Liver (tissue), 9 donors: ENCODE data around the gene RSPH6A. TPM values are rescaled to one million over a fixed set of nuclear protein-coding genes. Genes with fewer than 3 reads are reported as not detected.

Experiments
- DNase-seq: peaks from one replicate; pipeline ENCODE4 v3.0.0-alpha.2; 2017; ENCODE audit warnings: low spot score
- H3K27ac ChIP-seq, 2 donors: one replicate each; pipeline ENCODE4 v1.7.0; 2013; ENCODE audit warnings: inconsistent platforms in 2 of 2, low read length in 2 of 2, control low read depth in 1 of 2, low read depth in 1 of 2, mild to moderate bottlenecking in 1 of 2
- H3K27me3 ChIP-seq, 4 donors: one replicate each; pipeline versions ENCODE4 v1.6.1 to v1.7.0; 2013; ENCODE audit warnings: low read length in 3 of 4, inconsistent platforms in 1 of 4, mild to moderate bottlenecking in 1 of 4, moderate library complexity in 1 of 4; ENCODE audit not compliant: control insufficient read depth in 4 of 4, insufficient read depth in 4 of 4
- H3K36me3 ChIP-seq, 4 donors: one replicate each; pipeline versions ENCODE4 v1.6.1 to v1.7.0; 2013; ENCODE audit warnings: low read length in 3 of 4, mild to moderate bottlenecking in 3 of 4, low read depth in 1 of 4, moderate library complexity in 1 of 4; ENCODE audit not compliant: control insufficient read depth in 4 of 4, insufficient read depth in 3 of 4
- H3K4me1 ChIP-seq, 4 donors: one replicate each; pipeline versions ENCODE4 v1.6.1 to v1.7.0; 2013; ENCODE audit warnings: low read length in 3 of 4, mild to moderate bottlenecking in 3 of 4, moderate library complexity in 1 of 4; ENCODE audit not compliant: control insufficient read depth in 4 of 4, insufficient read depth in 4 of 4
- H3K4me3 ChIP-seq, 3 donors: one replicate each; pipeline versions ENCODE4 v1.6.1 to v1.7.0; 2013; ENCODE audit warnings: low read length in 3 of 3, control low read depth in 1 of 3, low read depth in 1 of 3, mild to moderate bottlenecking in 1 of 3
- H3K9ac ChIP-seq, 2 donors: one replicate each; pipeline ENCODE4 v1.7.0; 2013; ENCODE audit warnings: low read length in 2 of 2, mild to moderate bottlenecking in 2 of 2, moderate library complexity in 2 of 2, control low read depth in 1 of 2, low read depth in 1 of 2
- H3K9me3 ChIP-seq, 4 donors: one replicate each; pipeline versions ENCODE4 v1.6.1 to v1.7.0; 2013; ENCODE audit warnings: low read length in 3 of 4; ENCODE audit not compliant: control insufficient read depth in 4 of 4
- EGR1 ChIP-seq, 2 donors: IDR thresholded peaks; 2 replicates each; pipeline ENCODE4 v1.6.1; 2016 to 2018; ENCODE audit warnings: antibody characterized with exemption in 2 of 2, low read depth in 2 of 2
- FOXA2 ChIP-seq: IDR thresholded peaks from 2 replicates; pipeline ENCODE4 v1.6.1; 2016; ENCODE audit warnings: antibody characterized with exemption
- GABPA ChIP-seq, 2 donors: IDR thresholded peaks in 1 of 2; conservative IDR thresholded peaks in 1 of 2; 2 replicates each; pipeline ENCODE4 v1.6.1; 2016; ENCODE audit warnings: antibody characterized with exemption in 2 of 2, mild to moderate bottlenecking in 1 of 2, moderate library complexity in 1 of 2
- HNF4A ChIP-seq, 2 donors: conservative IDR thresholded peaks; 2 replicates each; pipeline ENCODE4 v1.6.1; 2016; ENCODE audit warnings: antibody characterized with exemption in 2 of 2, mild to moderate bottlenecking in 2 of 2
- HNF4G ChIP-seq: IDR thresholded peaks from 2 replicates; pipeline ENCODE4 v1.6.1; 2016; ENCODE audit warnings: antibody characterized with exemption
- JUND ChIP-seq, 2 donors: IDR thresholded peaks; 2 replicates each; pipeline ENCODE4 v1.6.1; 2016; ENCODE audit warnings: antibody characterized with exemption in 2 of 2
- NR2F2 ChIP-seq: IDR thresholded peaks from 2 replicates; pipeline ENCODE4 v1.6.1; 2016; ENCODE audit warnings: antibody characterized with exemption
- RAD21 ChIP-seq, 2 donors: IDR thresholded peaks; 2 replicates each; pipeline ENCODE4 v1.6.1; 2016; ENCODE audit warnings: antibody characterized with exemption in 2 of 2, mild to moderate bottlenecking in 2 of 2
- SP1 ChIP-seq: IDR thresholded peaks from 2 replicates; pipeline ENCODE4 v1.6.1; 2018; ENCODE audit warnings: antibody characterized with exemption, mild to moderate bottlenecking
- TAF1 ChIP-seq: conservative IDR thresholded peaks from 2 replicates; pipeline ENCODE4 v1.6.1; 2016; ENCODE audit warnings: antibody characterized with exemption, mild to moderate bottlenecking
- YY1 ChIP-seq: IDR thresholded peaks from 2 replicates; pipeline ENCODE4 v1.6.1; 2016; ENCODE audit warnings: antibody characterized with exemption, mild to moderate bottlenecking
- WGBS: extraction: QIAGEN DNeasy Blood & Tissue Kit; methylation state at CpG from one replicate; pipeline ENCODE4 v1.1.7; 2013; 5-methylcytosine and 5-hydroxymethylcytosine counted together
- polyA plus RNA-seq, 2 donors: library from polyadenylated mRNA; stranded (reverse) in 1 of 2; unstranded in 1 of 2; fragments of 200-250 nt in 1 of 2; fragments of >200 nt in 1 of 2; fragmentation: Nextera tagmentation in 1 of 2; extraction: Ambion mirVana in 1 of 2; gene quantifications; one replicate each; pipeline versions ENCODE4 v1.2.1 to v1.2.3, GENCODE V29; 2013 to 2015
- total RNA-seq, 2 donors: library from RNA; depleted of rRNA; stranded (reverse); fragments of >200 nt; gene quantifications; one replicate each; pipeline ENCODE4 v1.2.3, GENCODE V29; 2014
- TF ChIP-seq, protein P1 (sequence below): IDR thresholded peaks from 2 replicates; pipeline ENCODE4 v1.6.1; 2016; ENCODE audit warnings: antibody characterized with exemption
- TF ChIP-seq, protein P2 (sequence below): IDR thresholded peaks from 2 replicates; pipeline ENCODE4 v1.6.1; 2016; ENCODE audit warnings: antibody characterized with exemption
- TF ChIP-seq, protein P3 (sequence below): IDR thresholded peaks from 2 replicates; pipeline ENCODE4 v1.6.1; 2016; ENCODE audit warnings: antibody characterized with exemption
- TF ChIP-seq, protein P4 (sequence below): fragments of 150-350 bp; IDR thresholded peaks from 2 replicates; pipeline ENCODE4 v1.5.1; 2017; ENCODE audit warnings: improper control_type of control experiment, low read depth, low read length; ENCODE audit not compliant: missing input control
- TF ChIP-seq, protein P5 (sequence below): IDR thresholded peaks from 2 replicates; pipeline ENCODE4 v1.6.1; 2016; ENCODE audit warnings: antibody characterized with exemption, mild to moderate bottlenecking
- donor health status: healthy.
- donor health status: healthy.
- donor health status: healthy.
- donor health status: healthy.
- donor health status: healthy.

The RSPH6A gene
- total and polyA plus RNA-seq, 4 donors = 0.08 TPM; not detected in 3

DNA sequence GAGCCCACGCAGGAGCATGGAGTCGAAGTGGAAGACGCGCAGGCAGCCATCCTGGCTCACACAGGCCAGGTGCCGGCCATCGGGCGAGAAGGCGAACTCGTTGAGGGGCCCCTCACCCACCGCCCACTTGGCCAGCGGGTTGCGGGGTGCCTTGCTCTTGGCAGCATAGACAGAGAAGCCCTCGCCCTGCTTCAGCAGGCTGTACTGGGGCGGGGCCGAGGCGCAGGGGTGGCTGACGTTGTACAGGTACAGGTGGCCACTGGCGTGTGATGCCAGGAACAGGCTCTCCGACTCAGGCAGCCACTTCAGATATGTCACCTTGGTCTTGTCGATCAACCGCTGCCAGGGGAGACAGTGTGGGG lies 28.6 kb downstream of the RSPH6A start:
- Histone ChIP-seq H3K9ac (no peak overlapping the region), H3K27me3 (no peaks in the 10 kb centered on the region), H3K36me3 (peaks cover 0 to 29% (median 7%) of the 10 kb centered on the region in 4 donors), H3K4me3 (no peak overlapping the region), H3K9me3 (no peaks in the 10 kb centered on the region), H3K4me1 (peaks cover 3 to 6% (median 5%) of the 10 kb centered on the region in 4 donors), H3K27ac (no peak overlapping the region)
- DNase-seq = no peak
- 97% methylated on average over 21 of the region's 21 CpGs for WGBS
- TF ChIP-seq SP1 (no peak), JUND (IDR thresholded peaks at IDR 0.05) (no peak)
- TF ChIP-seq, protein P1, sequence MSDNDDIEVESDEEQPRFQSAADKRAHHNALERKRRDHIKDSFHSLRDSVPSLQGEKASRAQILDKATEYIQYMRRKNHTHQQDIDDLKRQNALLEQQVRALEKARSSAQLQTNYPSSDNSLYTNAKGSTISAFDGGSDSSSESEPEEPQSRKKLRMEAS = no peak

DNA sequence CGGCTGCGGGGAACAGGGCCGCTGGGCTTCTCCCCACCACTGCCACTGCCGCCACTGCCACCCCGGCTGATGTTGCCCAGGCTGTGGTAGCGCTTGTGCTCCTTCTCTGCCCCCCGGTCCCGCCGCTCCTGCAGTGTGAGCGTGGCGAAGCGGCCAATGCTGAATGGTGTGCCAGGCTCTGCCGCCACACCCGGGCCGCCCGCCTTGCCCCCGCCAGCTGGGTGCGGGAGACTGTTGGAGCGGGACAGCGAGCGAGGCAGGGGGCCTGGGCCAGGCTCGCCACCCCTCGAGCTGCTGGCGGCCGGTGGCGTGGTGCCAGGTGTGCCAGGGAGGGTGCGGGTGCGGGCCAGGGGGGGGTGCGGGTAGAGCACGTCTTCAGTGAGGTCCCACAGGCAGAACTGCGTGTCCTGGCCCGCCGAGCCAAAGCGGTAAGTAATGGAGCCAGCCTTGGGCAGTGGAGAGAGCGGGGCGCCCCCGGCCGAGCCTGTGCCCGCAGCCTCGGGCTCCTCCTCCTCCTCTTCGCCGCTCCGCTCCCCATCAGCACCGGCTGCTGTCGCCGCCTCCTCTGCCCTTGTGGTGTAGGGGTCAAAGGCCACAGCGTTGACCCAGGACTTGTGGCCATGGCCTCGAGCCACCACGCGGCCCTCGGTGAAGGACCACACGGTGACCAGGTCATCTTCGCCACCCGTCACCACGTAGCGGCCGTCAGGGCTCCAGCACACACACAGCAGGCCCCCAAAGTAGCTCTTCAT lies 29.2 kb downstream of the RSPH6A start:
- H3K4me3 ChIP-seq = no peak overlapping the region
- 95% methylated on average over 57 of the region's 57 CpGs for WGBS
- H3K36me3 ChIP-seq = peaks cover 0 to 29% (median 7%) of the 10 kb centered on the region in 4 donors
- TF ChIP-seq JUND (IDR thresholded peaks at IDR 0.05) (no peak), HNF4G (no peak), GABPA (IDR thresholded peaks at IDR 0.05 in 1 of 2, conservative IDR thresholded peaks at IDR 0.05 in 1 of 2) (no peak), RAD21 (IDR thresholded peaks at IDR 0.05) (no peak), HNF4A (conservative IDR thresholded peaks at IDR 0.05) (no peak)
- TF ChIP-seq, protein P2, sequence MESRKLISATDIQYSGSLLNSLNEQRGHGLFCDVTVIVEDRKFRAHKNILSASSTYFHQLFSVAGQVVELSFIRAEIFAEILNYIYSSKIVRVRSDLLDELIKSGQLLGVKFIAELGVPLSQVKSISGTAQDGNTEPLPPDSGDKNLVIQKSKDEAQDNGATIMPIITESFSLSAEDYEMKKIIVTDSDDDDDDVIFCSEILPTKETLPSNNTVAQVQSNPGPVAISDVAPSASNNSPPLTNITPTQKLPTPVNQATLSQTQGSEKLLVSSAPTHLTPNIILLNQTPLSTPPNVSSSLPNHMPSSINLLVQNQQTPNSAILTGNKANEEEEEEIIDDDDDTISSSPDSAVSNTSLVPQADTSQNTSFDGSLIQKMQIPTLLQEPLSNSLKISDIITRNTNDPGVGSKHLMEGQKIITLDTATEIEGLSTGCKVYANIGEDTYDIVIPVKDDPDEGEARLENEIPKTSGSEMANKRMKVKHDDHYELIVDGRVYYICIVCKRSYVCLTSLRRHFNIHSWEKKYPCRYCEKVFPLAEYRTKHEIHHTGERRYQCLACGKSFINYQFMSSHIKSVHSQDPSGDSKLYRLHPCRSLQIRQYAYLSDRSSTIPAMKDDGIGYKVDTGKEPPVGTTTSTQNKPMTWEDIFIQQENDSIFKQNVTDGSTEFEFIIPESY = no peak
- H3K9ac ChIP-seq = no peak overlapping the region
- no peak for DNase-seq
- peaks cover 0 to 4% (median 2%) of the 10 kb centered on the region in 4 donors for H3K4me1 ChIP-seq
- no peak overlapping the region for H3K27ac ChIP-seq
- no peaks in the 10 kb centered on the region for H3K9me3 ChIP-seq
- H3K27me3 ChIP-seq = no peaks in the 10 kb centered on the region

DNA sequence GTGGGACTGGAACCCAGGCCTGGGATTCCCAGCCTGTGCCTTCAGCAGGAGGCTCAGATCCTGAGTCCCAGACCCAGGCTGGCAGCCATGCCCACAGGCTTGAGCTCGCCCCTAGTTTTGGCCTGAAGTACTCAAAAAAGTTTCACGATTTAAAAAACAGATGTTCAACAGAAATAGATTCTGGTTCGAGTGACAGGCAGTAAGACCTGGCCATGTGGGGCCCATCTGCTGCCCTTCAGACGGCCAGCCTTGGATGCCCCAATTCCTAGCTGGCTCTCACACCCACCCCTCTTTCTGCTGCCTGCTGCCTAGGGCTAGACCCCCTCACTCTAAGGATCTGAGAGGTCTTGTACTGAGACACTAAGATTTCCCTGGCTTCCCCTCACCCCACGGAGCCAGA lies 30.0 kb downstream of the RSPH6A start:
- Histone ChIP-seq H3K4me3 (no peak overlapping the region), H3K27ac (no peak overlapping the region), H3K4me1 (peaks cover 0 to 4% (median 2%) of the 10 kb centered on the region in 4 donors), H3K9me3 (no peaks in the 10 kb centered on the region), H3K9ac (no peak overlapping the region), H3K27me3 (no peaks in the 10 kb centered on the region), H3K36me3 (peaks cover 0 to 29% (median 7%) of the 10 kb centered on the region in 4 donors)
- 88% methylated on average over 5 of the region's 5 CpGs for WGBS
- DNase-seq = no peak
- no peak for TF ChIP-seq TAF1
- TF ChIP-seq, protein P3, sequence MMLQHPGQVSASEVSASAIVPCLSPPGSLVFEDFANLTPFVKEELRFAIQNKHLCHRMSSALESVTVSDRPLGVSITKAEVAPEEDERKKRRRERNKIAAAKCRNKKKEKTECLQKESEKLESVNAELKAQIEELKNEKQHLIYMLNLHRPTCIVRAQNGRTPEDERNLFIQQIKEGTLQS = no peak
- TF ChIP-seq RAD21 (IDR thresholded peaks at IDR 0.05) = no peak
- TF ChIP-seq HNF4G = no peak
- TF ChIP-seq, protein P4, sequence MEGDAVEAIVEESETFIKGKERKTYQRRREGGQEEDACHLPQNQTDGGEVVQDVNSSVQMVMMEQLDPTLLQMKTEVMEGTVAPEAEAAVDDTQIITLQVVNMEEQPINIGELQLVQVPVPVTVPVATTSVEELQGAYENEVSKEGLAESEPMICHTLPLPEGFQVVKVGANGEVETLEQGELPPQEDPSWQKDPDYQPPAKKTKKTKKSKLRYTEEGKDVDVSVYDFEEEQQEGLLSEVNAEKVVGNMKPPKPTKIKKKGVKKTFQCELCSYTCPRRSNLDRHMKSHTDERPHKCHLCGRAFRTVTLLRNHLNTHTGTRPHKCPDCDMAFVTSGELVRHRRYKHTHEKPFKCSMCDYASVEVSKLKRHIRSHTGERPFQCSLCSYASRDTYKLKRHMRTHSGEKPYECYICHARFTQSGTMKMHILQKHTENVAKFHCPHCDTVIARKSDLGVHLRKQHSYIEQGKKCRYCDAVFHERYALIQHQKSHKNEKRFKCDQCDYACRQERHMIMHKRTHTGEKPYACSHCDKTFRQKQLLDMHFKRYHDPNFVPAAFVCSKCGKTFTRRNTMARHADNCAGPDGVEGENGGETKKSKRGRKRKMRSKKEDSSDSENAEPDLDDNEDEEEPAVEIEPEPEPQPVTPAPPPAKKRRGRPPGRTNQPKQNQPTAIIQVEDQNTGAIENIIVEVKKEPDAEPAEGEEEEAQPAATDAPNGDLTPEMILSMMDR = no peak
- no peak for TF ChIP-seq JUND (IDR thresholded peaks at IDR 0.05)
- no peak for TF ChIP-seq NR2F2
- no peak for TF ChIP-seq SP1
- TF ChIP-seq, protein P1 = no peak
- TF ChIP-seq HNF4A (conservative IDR thresholded peaks at IDR 0.05) = no peak
- no peak for TF ChIP-seq FOXA2
- TF ChIP-seq, protein P5, sequence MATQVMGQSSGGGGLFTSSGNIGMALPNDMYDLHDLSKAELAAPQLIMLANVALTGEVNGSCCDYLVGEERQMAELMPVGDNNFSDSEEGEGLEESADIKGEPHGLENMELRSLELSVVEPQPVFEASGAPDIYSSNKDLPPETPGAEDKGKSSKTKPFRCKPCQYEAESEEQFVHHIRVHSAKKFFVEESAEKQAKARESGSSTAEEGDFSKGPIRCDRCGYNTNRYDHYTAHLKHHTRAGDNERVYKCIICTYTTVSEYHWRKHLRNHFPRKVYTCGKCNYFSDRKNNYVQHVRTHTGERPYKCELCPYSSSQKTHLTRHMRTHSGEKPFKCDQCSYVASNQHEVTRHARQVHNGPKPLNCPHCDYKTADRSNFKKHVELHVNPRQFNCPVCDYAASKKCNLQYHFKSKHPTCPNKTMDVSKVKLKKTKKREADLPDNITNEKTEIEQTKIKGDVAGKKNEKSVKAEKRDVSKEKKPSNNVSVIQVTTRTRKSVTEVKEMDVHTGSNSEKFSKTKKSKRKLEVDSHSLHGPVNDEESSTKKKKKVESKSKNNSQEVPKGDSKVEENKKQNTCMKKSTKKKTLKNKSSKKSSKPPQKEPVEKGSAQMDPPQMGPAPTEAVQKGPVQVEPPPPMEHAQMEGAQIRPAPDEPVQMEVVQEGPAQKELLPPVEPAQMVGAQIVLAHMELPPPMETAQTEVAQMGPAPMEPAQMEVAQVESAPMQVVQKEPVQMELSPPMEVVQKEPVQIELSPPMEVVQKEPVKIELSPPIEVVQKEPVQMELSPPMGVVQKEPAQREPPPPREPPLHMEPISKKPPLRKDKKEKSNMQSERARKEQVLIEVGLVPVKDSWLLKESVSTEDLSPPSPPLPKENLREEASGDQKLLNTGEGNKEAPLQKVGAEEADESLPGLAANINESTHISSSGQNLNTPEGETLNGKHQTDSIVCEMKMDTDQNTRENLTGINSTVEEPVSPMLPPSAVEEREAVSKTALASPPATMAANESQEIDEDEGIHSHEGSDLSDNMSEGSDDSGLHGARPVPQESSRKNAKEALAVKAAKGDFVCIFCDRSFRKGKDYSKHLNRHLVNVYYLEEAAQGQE = no peak
- no peak for TF ChIP-seq GABPA (IDR thresholded peaks at IDR 0.05 in 1 of 2, conservative IDR thresholded peaks at IDR 0.05 in 1 of 2)
- TF ChIP-seq YY1 = no peak
- TF ChIP-seq, protein P2 = no peak
- TF ChIP-seq EGR1 (IDR thresholded peaks at IDR 0.05; ENCODE audit: low read depth in 2 of 2) = no peak
